ENCODE data around the gene SCLY. TPM values are rescaled to one million over a fixed set of nuclear protein-coding genes. Genes with fewer than 3 reads are reported as not detected.
"Not testable (repeated sequence)": the region's sequence is repeated elsewhere in the genome, so short reads cannot be mapped to it uniquely, and the experiment has no call there.

Gene SCLY
- total RNA-seq, 2 donors from 2014 or later, result 18.5 to 32.4 TPM

DNA sequence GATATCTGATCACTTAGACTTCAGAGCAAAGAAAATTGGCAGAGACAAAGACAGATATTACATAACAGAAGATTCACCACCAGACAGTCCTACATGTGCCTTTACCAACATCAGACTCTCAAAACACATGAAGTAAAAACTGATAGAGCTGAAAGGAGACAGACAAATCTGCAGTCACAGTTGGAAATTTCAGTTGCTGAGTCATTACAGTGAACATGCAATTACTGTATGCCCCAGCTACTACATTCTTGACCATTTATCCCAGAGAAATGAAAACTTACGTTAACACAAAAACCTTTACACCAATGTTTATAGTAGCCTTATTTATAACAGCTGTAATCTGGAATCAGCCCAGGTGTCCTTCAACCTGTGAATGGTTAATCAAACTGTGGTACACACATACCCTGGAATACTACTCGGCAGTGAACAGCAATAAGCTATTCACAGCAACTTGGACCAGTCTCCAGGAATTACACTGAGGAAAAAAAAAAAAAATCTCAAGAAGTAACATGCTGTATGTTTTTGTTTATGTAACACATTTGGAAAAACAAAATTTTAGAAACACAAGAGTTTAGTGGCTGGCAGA lies 7.5 kb upstream of the SCLY start:
- Histone ChIP-seq H3K9me3 (no peaks in the 10 kb centered on the region), H3K4me1 (peaks cover 1% of the 10 kb centered on the region), H3K4me3 (no peak overlapping the region), H3K36me3 (replicated peaks in 1 of 2; ENCODE audit: insufficient read depth in 1 of 2, low read depth in 2 of 2) (no peaks in the 10 kb centered on the region), H3K27me3 (no peaks in the 10 kb centered on the region), H3K27ac (no peak overlapping the region)
- no peak for ATAC-seq
- TF ChIP-seq, protein P1, sequence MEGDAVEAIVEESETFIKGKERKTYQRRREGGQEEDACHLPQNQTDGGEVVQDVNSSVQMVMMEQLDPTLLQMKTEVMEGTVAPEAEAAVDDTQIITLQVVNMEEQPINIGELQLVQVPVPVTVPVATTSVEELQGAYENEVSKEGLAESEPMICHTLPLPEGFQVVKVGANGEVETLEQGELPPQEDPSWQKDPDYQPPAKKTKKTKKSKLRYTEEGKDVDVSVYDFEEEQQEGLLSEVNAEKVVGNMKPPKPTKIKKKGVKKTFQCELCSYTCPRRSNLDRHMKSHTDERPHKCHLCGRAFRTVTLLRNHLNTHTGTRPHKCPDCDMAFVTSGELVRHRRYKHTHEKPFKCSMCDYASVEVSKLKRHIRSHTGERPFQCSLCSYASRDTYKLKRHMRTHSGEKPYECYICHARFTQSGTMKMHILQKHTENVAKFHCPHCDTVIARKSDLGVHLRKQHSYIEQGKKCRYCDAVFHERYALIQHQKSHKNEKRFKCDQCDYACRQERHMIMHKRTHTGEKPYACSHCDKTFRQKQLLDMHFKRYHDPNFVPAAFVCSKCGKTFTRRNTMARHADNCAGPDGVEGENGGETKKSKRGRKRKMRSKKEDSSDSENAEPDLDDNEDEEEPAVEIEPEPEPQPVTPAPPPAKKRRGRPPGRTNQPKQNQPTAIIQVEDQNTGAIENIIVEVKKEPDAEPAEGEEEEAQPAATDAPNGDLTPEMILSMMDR (IDR thresholded peaks at IDR 0.05), result no peak
- TF ChIP-seq POLR2A (IDR thresholded peaks at IDR 0.05), result no peak
- intact Hi-C loops (cut with DNase I), result no loop called here
- no peak for DNase-seq
- 30 to 40% methylated on average over 2 of the region's 2 CpGs for WGBS, 2 donors

DNA sequence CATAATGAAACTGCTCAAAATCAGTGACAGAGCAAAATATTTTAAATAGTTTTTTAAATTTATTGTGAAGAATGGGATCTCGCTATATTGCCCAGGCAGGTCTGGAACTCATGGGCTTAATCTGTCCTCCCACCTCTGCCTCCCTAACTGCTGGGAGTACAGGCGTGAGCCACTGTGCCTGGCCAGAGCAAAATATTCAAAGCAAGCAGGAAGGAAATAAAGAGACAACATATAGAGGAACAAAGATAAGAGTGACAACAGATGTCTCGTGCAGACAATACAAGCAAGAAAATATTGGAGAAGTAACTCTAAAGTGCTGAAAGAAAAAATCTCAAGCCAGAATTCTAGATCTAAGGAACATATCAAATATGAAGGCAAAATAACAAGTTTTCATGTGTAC lies 5.0 kb upstream of the SCLY start:
- no peaks in the 10 kb centered on the region for H3K27me3 ChIP-seq
- WGBS, 2 donors, result 58 to 69% methylated on average over 3 of the region's 3 CpGs
- no peak for TF ChIP-seq POLR2A (IDR thresholded peaks at IDR 0.05)
- TF ChIP-seq, protein P1 (IDR thresholded peaks at IDR 0.05), result no peak
- intact Hi-C loops (cut with DNase I), result no loop called here
- H3K4me3 ChIP-seq, result no peak overlapping the region
- ATAC-seq (no peak), DNase-seq (no peak)
- H3K36me3 ChIP-seq (replicated peaks in 1 of 2; ENCODE audit: insufficient read depth in 1 of 2, low read depth in 2 of 2), result no peaks in the 10 kb centered on the region
- no peaks in the 10 kb centered on the region for H3K9me3 ChIP-seq
- peaks cover 11% of the 10 kb centered on the region for H3K4me1 ChIP-seq
- no peak overlapping the region for H3K27ac ChIP-seq

DNA sequence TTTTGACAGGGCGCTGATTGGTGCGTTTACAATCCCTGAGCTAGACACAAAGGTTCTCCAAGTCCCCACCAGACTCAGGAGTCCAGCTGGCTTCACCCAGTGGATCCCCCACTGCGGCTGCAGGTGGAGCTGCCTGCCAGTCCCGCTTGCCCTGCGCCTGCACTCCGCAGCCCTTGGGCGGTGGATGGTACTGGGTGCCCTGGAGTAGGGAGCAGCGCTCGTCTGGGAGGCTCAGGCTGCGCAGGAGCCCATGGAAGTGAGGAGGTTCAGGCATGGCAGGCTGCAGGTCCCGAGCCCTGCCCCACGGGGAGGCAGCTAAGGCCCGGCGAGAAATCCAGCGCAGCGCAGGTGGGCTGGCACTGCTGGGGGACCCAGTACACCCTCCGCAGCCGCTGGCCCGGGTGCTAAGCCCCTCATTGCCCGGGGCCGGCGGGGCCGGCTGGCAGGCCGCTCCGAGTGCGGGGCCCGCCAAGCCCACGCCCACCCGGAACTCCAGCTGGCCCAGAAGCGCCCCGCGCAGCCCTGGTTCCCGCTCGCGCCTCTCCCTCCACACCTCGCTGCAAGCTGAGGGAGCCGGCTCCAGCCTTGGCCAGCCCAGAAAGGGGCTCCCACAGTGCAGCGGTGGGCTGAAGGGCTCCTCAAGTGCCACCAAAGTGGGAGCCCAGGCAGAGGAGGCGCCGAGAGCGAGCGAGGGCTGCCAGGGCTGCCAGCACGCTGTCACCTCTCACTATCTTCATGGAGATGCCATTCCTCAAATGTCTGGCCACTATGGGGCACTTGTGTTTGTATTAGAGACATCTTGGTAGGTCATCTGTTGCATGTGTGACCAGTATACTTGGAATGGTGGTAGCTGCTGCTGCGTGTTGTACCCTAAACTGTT lies 2.9 kb upstream of the SCLY start:
- intact Hi-C loops (cut with DNase I); H3K27ac ChIP-seq; H3K27me3 ChIP-seq; ATAC-seq; H3K36me3 ChIP-seq (replicated peaks in 1 of 2; ENCODE audit: insufficient read depth in 1 of 2, low read depth in 2 of 2); H3K4me3 ChIP-seq; DNase-seq; H3K9me3 ChIP-seq: not testable (repeated sequence)
- WGBS, 2 donors, result 78 to 84% methylated on average over 3 to 27 of the region's 44 CpGs
- peaks cover 24% of the 10 kb centered on the region for H3K4me1 ChIP-seq

DNA sequence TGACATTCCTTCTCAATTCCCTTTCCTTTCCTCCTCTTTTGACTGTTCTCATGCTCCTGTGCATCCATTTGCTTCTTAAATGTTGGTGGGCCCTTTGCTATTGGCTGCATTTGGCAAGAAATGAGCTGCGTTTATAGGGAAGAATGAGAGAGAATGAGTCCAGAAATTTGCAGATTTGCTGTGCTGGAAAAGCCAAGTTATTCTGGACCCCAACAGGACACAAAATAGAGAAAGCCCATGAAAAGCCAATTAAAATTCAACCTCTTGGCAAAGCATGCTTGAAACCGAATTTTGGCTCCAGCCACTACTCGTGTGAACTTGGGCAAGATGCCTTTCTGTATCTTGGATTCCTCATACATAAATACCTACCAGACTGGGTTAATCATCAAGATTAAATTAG lies 1.3 kb upstream of the SCLY start:
- Histone ChIP-seq H3K27me3 (no peaks in the 10 kb centered on the region), H3K4me1 (peaks cover 40% of the 10 kb centered on the region), H3K27ac (no peak overlapping the region), H3K4me3 (no peak overlapping the region), H3K36me3 (replicated peaks in 1 of 2; ENCODE audit: insufficient read depth in 1 of 2, low read depth in 2 of 2) (no peaks in the 10 kb centered on the region), H3K9me3 (no peaks in the 10 kb centered on the region)
- ATAC-seq, result no peak
- DNase-seq, result no peak
- intact Hi-C loops (cut with DNase I), result no loop called here
- WGBS, 2 donors, result 45 to 51% methylated on average over 3 of the region's 3 CpGs
- no peak for TF ChIP-seq POLR2A (IDR thresholded peaks at IDR 0.05)
- TF ChIP-seq, protein P1 (IDR thresholded peaks at IDR 0.05), result no peak

- Histone ChIP-seq H3K4me1 (peaks cover 46% of the 10 kb centered on the region), H3K27ac (peak overlapping the region; percentile 71 to 94 (median 84)), H3K4me3 (peak overlapping the region; percentile 75 to 95), H3K27me3 (no peaks in the 10 kb centered on the region), H3K9me3 (no peaks in the 10 kb centered on the region), H3K36me3 (replicated peaks in 1 of 2; ENCODE audit: insufficient read depth in 1 of 2, low read depth in 2 of 2) (no peaks in the 10 kb centered on the region)
- intact Hi-C loops (cut with DNase I), result no loop called here
- DNase-seq, result no peak
- 1 to 2% methylated on average over 14 to 16 of the region's 18 CpGs for WGBS, 2 donors
- TF ChIP-seq, protein P1 (IDR thresholded peaks at IDR 0.05), result no peak
- no peak for TF ChIP-seq POLR2A (IDR thresholded peaks at IDR 0.05)
- ATAC-seq, result no peak
Observed at GRCh38 chr2:238060096-238060541, 682 bp upstream of the SCLY start.
